NK-92 (cell line): ENCODE results near the gene KIF5C.

Source experiments
- DNase-seq: peaks from one replicate; lab custom pipeline; 2025; ENCODE audit not compliant: unreplicated experiment; lab: John Stamatoyannopoulos, UW

The KIF5C gene

DNA sequence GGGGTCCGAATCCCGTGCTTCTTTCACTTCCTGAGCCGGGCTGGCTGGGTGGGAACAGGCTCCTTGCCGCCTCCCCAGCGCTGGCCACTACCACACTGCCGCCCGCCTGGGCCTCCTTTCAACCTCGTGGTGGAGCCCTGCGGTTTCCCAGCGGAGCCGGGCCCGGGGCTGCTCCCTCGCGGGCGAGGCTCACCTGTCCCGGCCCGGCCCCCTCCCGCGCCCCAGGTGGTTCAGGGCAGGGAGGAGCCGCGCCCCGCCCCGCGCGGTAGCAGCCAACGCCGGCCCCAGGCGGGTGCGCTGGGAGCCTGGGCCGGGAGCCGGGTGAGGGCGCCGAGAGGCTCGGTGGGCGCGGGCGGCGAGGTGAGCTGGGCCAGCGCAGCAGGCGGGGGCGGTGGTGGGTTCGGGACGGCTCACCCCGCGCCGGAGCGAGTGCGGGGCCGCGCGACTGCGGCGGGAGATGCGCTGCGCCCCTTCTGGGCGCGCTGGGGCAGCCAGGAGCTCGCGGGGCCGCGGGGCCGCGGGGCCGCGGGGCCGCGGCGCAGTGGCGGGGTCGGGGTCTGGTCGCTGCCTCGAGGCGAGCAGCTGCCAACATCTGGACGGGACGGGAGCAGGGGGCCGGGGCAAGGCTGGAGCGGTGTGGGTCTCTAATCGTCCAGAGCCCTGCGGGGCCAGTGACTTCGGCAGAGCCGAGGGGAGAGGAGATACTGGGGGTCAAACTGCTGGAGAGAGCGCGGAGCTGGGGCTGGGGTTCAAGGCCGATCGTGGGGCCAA lies 163.6 kb downstream of the KIF5C start, which contains the start of gene LYPD6B:
Gene LYPD6B, plus strand, starts transcription at position 258 of the 771 bp plus-strand sequence. CDS start 92,250 bp downstream, outside the sequence.
- DNase-seq, result no peak

DNA sequence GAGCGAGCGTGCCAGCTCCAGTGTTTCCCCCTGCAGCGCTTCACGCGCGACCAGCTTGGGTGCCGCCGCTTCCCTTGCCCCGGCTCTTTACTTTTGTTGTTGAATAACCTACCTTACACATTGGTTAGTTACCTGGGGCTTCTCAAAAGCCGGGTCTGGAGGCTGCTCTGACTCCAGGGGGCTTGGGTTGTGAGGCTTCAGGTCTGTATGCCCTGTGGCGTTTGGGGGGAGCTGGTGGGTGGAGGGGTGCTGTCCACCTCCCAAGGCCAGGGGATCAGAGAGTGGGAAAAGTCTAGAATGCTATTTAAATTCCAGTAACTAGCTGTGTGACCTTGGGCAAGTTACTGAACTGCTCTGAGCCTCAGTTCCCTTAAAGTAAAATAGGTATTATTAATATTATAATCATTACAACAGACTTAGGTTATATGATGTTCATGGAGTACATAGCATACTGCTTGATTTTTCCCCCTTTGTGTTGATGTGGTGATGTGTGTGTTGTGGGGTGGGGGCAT lies 164.2 kb downstream of the KIF5C start:
- no peak for DNase-seq

DNA sequence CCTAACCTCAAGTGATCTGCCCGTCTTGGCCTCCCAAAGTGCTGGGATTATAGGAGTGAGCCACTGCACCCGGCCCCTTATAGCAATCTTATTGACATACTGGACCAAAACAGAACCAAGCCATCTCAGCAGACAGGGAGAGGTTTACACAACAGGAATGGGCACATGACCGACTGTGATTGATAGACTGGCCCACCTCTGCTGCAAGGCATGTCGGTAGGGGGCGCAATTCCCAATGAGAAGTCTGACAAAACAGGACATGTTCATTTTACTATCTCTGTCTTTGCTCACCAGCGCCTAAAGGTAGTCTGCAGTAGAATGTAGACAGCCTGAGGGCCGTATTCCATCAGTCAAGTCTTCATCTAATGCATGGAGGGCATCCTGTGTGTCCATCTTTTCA lies 165.4 kb downstream of the KIF5C start:
- no peak for DNase-seq

DNA sequence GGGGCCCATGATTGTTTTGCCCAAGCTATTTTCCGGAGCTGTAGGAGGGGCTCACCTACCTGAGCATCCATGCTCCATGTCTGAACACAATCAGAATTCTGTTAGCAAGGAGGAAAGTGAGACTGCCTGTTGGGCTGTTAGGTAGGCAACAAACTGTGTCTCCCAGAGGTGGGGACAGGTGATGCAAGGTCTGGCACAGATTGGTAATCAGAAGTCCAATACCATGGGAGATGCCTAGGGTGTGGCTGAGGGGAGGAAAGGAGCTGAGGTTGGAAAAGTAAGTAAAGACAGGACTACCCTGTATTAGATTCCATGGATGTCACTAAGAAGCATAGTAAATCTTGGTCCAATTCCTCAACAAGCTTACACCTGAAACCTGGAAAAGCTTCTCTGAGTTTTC lies 166.5 kb downstream of the KIF5C start:
- DNase-seq, result no peak

DNA sequence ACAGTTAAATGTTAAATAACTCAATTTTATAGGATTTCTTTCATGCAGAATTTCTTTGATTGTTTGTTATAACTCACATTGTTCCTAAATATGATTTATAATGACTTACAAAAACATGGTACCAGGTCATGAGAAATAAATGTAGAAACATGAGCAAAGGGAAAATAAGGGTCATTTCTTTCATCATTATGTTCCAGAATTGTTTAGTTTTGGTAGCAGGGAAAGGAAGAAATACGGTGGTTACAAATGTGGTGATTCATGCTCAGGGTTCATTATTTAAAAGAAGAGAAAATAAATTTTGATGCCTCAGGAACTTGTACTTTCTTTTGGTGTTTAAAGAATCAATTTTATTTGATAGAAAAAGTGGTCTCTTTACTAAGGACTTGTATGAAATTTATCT lies 167.9 kb downstream of the KIF5C start:
- no peak for DNase-seq

DNA sequence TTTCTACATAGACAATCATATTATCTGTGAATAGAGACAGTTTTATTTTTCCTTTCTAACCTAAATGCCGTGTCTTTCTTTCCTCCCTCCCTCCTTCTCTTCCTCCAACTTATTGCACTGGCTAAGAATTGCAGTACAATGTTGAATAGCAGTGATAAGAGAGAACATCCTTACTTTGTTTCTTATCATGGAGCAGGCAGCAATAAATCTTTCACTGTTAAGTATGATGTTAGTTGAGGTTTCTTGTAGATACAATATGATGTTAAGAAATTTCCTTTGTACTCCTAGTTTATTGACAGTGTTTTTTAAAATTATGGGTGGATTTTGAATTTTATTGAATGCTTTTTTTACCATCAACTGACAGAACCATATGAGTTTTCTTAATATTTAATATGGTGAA lies 169.5 kb downstream of the KIF5C start:
- DNase-seq, result no peak

DNA sequence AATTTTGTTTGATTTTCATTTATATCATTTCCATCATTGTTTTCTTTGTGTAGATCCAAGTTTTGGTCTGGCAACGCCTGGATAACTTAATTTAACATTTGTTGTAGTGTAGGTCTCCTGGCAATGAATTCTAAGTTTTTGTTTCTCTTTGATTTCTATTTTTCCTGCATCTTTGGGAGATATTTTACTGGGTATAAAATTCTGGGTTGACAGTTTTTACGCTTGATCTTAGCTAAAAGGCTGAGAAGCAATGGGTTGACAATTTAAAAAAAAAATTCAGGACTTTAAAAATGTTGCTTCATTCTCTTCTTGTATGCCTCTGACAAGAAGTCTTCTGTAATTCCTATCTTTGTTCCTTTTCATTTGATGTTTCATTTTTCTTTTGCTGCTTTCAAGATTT lies 172.1 kb downstream of the KIF5C start:
- DNase-seq, result no peak

DNA sequence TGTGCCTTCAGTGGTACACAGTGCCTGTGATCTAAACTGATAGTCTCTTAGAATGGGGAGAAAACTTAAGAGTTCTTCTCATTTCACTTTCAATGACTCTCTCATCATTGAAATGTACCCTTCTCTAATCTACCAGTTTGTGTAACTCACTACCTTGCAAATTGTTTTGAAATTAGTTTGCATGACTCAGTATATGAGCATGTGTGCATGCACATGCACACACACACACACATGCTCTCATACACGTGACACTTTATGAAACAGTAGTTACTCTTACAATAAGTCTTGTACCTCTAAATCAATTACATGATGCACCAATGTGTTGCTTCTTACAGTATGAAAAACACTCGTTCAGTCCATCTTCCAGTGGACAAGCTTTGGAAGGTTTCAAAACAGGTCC lies 174.1 kb downstream of the KIF5C start:
- DNase-seq, result no peak

DNA sequence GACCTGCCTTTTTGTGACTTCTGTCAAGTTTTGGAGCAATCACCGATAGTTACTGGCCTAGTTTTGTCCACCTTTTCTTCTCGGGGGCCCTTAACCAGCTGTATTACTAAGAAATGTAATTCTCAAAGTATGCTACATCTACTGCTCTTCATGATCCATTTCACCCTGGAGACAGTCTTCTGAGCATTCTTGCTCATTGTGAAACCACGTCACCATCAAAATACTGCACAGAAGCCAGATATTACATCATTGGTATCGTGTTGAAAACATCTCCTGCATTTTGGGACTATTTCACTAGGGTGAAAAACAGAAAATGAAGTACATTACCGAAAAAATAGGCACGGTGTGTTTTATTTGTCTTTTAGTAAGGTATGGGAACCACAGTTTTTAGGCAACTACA lies 175.2 kb downstream of the KIF5C start:
- no peak for DNase-seq

DNA sequence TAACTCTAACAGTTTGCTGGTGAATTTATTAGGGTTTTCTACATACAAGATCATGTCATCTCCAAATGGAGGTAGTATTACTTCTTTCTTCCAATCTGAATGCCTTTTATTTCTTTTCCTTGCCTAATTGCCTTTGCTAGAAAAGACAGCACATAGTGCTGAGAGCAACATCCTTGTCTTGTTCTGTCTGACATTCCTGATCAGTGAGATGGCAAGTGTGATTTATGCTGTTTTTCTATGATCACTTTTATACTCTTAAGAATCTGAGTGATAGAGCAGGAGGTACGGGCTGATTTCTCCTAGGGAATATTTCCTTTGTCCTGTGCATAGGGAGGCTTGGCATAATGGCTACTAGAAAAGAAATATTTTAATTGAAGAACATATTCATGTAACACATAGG lies 180.7 kb downstream of the KIF5C start:
- no peak for DNase-seq

DNA sequence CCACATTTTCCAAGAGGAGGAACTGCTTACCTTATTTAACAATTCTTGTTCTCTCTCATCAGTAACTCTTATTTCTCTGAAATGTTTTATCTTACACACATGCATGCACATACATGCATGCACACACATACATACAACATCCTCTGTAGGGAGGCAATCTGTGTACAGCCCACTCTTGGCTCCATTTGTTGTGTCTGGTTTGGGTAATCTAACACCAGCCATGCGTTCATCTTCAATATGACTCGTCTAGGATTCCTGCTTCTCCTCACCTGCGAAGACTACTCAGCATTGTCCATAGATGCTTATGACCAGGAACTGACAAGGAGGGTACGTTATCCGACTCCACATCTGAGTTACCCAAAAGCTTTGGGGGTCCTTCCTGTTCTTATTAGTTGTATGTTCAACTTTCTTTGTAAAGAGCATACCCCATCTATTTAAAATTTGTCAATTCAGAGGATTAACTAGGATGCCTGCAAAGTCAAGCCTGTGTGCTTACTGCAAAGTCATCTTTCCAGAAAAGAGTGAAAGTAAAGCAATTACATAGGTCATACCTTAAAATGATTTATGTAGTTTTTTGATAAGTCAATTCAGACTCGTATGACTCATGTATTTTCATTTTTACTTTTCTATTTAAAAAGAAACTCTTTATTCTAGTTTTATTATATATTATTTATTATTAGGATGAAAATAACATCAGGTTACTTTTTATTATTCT lies 181.7 kb downstream of the KIF5C start:
- DNase-seq, result no peak

DNA sequence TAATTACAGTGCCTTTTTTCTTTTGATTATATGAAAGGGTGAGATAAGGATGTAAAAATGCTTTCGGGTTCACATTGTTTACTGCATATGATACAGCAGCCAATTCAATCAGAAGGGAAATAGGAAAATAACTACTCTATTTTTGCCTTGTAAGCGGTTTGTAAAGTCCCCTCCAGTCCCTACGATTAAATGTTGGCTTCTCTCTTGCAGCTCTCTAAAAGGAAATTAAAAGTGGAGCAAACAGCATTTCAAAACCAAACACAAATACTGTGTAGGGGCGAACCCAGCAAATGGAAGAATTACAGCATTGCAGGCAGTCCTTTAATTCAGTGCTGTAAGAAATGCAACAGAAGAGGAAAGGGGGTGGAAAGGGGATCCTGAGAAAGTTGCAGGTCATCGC lies 182.4 kb downstream of the KIF5C start:
- DNase-seq, result no peak

DNA sequence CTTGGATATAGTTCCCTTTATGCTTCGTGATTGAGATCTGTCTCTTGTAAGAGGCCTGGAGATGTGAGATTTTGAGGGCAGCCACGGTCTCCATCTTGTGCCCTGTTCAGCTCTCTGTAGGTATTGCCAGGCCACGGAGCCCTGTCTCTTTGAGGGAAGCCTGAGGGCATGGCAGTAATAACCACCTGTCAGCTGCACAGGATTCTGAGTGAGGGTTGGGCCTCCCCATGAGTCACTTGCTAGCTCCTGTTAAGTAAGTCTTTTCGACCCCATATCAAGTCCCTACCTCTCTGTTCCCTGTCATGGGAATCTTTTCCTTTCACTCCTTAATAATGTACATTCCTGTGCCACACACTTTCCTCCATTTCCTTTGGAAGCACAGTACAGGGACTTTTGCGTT lies 183.9 kb downstream of the KIF5C start:
- DNase-seq, result no peak

DNA sequence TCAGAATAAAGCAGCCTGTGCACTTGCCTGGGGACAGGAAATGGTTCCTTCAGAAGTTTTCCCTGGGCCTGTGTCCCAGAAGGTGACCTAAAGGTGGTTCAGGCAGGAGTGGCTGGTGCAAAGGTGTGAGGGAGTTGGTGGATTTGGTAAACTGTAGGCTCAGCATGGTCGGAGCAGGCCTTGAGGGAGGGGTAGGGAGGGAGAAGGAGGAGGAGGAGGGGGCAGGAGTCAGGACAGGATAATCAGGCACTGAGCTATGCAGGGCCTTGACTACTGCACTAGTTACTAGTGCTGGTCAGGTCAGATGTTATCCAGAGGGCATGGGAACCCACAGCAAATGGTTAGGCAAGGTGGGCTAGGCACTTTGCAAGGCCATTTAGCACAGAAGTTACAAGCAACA lies 184.8 kb downstream of the KIF5C start:
- DNase-seq, result no peak

DNA sequence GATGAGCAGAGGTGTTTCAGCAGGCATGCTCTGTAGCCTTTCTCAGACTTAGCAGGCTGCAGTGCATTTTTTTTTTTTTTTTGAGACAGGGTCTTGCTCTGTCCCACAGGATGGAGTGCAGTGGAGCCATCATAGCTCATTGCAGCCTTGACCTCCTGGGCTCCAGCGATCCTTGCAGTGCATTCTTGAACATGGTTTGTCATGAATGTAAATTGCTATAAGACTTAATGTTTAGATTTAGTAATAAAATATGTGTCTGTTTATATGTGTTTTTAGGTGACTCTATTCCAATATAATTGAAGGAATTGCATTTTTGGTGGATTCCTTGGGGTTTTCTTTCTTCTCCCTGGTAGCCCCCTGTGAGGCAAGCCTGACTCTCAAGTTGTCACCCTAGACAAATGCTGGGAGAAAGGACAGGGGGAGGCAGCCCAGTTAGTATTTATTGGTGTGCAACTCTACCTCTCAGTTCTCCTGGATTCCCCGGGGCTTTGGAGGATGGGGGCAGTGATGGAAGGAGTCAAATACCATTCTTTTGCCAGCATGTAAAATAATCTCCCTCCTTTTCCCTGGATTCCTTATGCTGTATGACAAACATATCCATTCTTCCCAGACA lies 186.2 kb downstream of the KIF5C start:
- no peak for DNase-seq

DNA sequence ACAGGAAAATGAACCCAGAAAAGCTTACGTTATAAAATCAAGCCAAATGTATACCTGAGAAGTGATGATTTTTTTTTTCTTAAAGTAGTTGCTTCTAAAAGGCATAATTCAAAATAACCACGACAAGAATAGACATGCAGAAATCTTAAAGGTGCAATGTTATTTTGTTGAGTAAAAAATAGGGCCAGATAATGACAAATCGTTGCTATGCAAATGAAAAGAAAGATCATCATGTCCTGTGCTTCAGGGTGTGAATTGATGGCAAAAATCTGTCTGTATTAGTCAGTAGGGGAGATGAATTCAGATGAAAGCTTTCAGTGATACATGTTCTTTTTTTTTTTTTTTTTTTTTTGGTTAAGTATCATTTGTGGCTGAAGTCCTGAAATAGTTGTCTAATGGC lies 187.5 kb downstream of the KIF5C start:
- DNase-seq, result no peak

DNA sequence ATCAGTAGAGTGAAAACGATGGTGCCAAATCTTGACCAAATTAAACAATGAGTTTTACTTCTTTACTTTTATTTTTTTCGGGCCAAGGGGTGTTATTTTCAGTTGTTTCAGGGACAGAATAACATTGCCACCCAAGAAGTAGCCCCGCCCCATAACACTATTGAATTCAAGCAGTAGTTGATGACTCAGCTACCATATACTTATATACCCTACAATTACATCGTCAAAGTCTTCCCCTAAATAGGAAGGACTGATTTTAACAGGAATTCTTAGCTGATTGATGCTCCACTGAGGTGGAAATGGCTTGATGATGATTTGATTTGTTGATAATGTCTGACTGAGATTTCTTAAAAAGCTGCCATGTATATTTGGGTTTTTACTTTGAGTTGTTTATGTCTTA lies 188.2 kb downstream of the KIF5C start:
- DNase-seq, result no peak

DNA sequence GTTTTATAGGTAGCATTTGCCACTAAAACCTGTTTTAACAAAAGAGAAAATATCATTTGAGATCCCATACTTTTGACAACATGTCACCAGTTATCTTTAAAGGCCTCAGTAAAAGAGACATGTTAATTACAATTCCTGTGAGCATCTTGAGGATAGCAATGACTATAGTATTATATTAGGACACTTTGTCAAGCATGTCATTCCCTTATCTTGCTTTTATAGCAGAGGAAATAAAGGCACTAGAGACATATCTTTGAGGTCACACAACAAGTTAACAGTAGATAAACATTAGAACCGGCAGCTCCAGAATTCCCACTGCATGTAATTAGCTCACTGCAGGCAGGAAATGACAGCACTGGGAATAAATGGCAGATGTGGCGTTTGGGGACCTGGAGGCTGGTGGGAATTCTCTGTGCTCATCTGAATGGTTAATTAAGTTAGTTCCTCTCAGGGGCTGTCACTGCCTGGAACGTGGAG lies 189.4 kb downstream of the KIF5C start:
- DNase-seq, result no peak

DNA sequence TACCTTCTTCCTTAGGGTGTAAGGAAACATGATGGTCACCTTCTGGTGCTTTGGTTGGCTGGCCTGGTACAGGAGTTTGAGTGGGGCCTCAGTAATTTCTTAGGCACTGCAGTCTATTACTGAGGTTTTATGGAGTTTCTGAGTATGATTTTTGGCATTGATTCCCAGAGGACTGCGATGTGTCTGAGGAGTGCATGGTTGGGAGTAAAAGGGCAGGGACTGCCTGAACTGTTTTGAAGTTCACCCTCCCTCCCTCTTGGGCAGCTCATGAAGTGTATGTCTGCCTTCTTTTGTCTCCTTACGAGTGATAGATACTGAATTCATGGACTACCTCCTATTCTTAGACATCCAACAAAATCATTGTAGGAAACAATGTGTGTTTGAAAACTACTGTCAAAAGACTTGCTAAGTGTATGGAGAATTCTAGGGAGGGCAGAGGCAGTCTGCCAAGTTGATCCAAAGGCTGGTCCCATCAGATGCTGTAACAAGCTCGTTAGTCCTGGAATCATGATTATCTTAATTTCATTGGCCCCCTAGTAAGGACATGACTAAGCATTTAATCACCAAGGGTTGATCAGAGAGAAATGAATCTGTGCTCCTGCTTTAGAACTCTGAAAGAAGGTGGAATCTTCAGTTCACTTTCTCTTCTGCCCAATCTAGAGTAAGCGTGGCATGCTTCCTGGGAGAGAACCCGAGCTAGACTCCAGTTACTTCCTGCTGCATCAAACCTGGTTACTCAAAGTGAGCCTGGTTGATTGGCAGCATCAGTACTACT lies 190.0 kb downstream of the KIF5C start:
- DNase-seq, result no peak

DNA sequence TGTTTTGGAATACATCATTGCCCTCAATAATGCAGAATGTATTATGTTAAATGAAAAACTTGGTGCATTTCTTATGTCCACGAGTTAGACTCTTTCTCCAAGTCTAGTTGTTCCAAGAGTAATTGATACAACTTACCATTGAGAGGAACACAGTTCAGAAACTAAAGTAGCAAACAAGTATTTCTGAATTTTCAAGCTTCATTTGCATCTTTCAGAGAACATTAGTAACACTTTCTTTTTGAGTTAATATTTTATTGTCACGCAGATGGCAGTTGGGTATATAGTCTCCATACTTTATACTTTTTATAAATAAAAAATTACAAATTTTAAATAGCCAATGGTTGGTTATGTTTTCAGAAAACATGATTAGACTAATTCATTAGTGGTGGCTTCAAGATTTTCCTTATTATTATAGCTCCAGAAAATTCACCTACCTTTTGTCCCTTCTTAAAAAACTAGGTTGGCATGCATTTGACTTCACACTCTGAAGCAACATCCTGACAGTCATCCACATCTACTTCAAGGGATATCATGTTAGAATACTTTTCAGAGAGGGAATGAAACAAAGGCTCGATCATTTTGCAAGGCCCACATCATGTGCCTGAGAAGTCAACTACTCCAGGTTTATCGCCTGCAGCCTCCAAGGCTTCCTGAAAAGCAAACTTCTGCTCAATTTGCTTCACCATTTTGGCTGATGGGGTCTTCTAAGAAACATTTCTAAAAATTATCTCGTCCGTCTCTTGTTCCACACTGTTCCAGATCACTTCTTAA lies 193.4 kb downstream of the KIF5C start:
- DNase-seq, result no peak
